HG02623 (cell line): ENCODE results near the gene PGK1.
"Not testable (repeated sequence)": the region's sequence is repeated elsewhere in the genome, so short reads cannot be mapped to it uniquely, and the experiment has no call there.

Source experiments
- ATAC-seq: cut with Tn5 transposase; IDR thresholded peaks from one replicate; pipeline ENCODE4 v1.9.1; 2021; ENCODE audit warnings: moderate library complexity; ENCODE audit not compliant: unreplicated experiment

The PGK1 gene

GRCh38 chrX:78103623-78104446, at the start of gene PGK1:
PGK1 (plus strand) TSS chrX:78104248; CDS start chrX:78104341, 93 bp downstream.
- peak; percentile 95 for ATAC-seq

GRCh38 chrX:78063687-78064086, 40.4 kb upstream of the PGK1 start:
- ATAC-seq: no peak

GRCh38 chrX:78064152-78064551, 39.9 kb upstream of the PGK1 start:
- no peak for ATAC-seq

- ATAC-seq: peak; percentile 76
Measured at GRCh38 chrX:78064698-78065601, 39.1 kb upstream of the PGK1 start.

- no peak for ATAC-seq
Measured at GRCh38 chrX:78066110-78066509, 37.9 kb upstream of the PGK1 start.

GRCh38 chrX:78071331-78071730, 32.7 kb upstream of the PGK1 start:
- no peak for ATAC-seq

GRCh38 chrX:78073147-78074077, 30.6 kb upstream of the PGK1 start:
- not testable (repeated sequence) for ATAC-seq

GRCh38 chrX:78074088-78074487, 30.0 kb upstream of the PGK1 start:
- ATAC-seq: no peak

GRCh38 chrX:78075787-78076389, 28.2 kb upstream of the PGK1 start:
- ATAC-seq: no peak

GRCh38 chrX:78081413-78081812, 22.6 kb upstream of the PGK1 start:
- not testable (repeated sequence) for ATAC-seq

- peak; percentile 67 for ATAC-seq
Measured at GRCh38 chrX:78092296-78092695, 11.8 kb upstream of the PGK1 start.

- ATAC-seq: no peak
Measured at GRCh38 chrX:78098108-78098507, 5.9 kb upstream of the PGK1 start.

GRCh38 chrX:78102091-78102490, 2.0 kb upstream of the PGK1 start:
- no peak for ATAC-seq

- ATAC-seq: no peak
Measured at GRCh38 chrX:78103001-78103622, 936 bp upstream of the PGK1 start.

- ATAC-seq: peak; percentile 30
Measured at GRCh38 chrX:78104447-78105176, 564 bp downstream of the PGK1 start.

- no peak for ATAC-seq
Measured at GRCh38 chrX:78105944-78106650, 2.0 kb downstream of the PGK1 start.

- no peak for ATAC-seq
Measured at GRCh38 chrX:78106651-78106986, 2.6 kb downstream of the PGK1 start.

- ATAC-seq: no peak
Measured at GRCh38 chrX:78109458-78109857, 5.4 kb downstream of the PGK1 start.
